ENCODE results near the gene MT3. TPM values are rescaled to one million over a fixed set of nuclear protein-coding genes. Genes with fewer than 3 reads are reported as not detected.
"Not testable (repeated sequence)": the region's sequence is repeated elsewhere in the genome, so short reads cannot be mapped to it uniquely, and the experiment has no call there.

The MT3 gene
- total RNA-seq, 2 experiments from 2014 or later: 0.64 to 1.6 TPM

DNA sequence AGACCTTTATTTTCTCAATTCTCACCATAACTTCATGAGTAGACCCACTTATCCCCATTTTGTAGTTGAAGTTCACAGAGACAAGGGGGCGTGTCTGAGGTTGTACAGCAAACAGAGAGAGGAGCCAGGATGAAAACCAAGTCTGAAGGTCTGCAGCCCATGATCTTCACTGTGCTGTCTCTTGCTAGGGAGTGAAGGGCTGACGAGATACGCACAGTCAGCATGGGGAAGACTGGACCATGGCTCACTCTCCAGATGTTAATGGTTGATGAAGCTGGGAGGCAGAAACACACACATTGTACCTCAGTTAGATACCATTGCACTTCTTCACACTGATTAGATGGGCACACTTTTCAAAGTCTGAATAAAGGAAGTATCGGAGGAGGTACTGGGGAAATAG is 30.2 kb upstream of the MT3 start:
- Mint-ChIP-seq H3K4me3 (no peak overlapping the region), H3K4me1 (ENCODE audit: low read depth) (no peaks in the 10 kb centered on the region), H3K27ac (no peak overlapping the region), H3K9me3 (no peaks in the 10 kb centered on the region), H3K27me3 (ENCODE audit: low read depth) (peaks cover 3% of the 10 kb centered on the region), H3K36me3 (ENCODE audit: low read depth) (no peaks in the 10 kb centered on the region)
- CTCF ChIA-PET: no interaction called here
- intact Hi-C loops (cut with micrococcal nuclease): no loop called here
- DNase-seq: no peak

DNA sequence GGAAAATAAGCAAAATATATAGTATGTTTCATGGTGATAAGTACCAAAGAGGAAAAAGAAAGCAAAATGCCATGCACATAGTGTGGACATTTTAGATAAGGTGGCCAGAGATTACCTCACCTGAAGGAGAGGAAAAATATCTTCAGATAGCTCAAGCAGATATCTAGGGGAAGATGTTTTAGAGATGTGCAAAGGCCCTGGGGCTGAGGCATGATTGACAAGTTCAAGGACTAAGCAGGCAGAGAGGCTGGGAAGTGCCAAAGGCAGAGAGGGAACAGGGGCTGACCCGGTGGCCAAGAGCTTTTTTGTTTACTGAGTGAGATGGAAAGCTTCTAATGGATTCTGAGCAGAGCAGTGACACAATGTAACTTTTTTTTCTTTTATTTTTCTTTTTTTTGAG is 28.9 kb upstream of the MT3 start:
- H3K36me3 Mint-ChIP-seq (ENCODE audit: low read depth): no peaks in the 10 kb centered on the region
- intact Hi-C loops (cut with micrococcal nuclease): no loop called here

DNA sequence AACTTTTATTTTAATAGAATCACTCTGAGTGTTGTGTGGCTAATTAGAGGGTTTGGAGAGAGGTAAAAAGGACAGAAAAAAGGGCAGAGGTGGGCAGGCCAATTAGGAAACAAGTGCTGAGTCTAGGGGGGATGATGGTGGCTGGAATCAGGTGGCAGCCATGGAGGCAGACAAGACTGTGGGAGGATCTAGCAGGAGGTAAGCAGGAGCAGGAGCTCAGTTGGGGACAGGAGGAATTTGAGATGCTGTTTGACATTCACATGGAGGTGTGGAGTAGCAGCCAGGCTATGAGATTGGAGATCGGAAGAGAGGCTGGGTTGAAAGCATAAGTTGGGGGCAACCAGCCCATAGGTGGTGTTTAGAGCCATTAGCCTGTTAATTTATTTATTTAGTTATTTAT is 28.2 kb upstream of the MT3 start:
- intact Hi-C loops (cut with micrococcal nuclease): no loop called here
- no peaks in the 10 kb centered on the region for H3K9me3 Mint-ChIP-seq
- H3K4me3 Mint-ChIP-seq: no peak overlapping the region
- peaks cover 3% of the 10 kb centered on the region for H3K27me3 Mint-ChIP-seq (ENCODE audit: low read depth)
- no peaks in the 10 kb centered on the region for H3K4me1 Mint-ChIP-seq (ENCODE audit: low read depth)
- no peaks in the 10 kb centered on the region for H3K36me3 Mint-ChIP-seq (ENCODE audit: low read depth)
- CTCF ChIA-PET: interaction anchor here (0.6 to 1.9 kb wide), 4 partner anchors 10 to 982 kb away, joined by 3 to 6 read pairs (median 4); no protein-coding TSS in a partner anchor
- DNase-seq: no peak
- H3K27ac Mint-ChIP-seq: no peak overlapping the region

More for the DNA sequence above, 28.9 kb upstream of the MT3 start:
- H3K4me3 Mint-ChIP-seq: no peak overlapping the region
- CTCF ChIA-PET: interaction anchor here (0.6 kb wide), 1 partner anchor 983 kb away, joined by 3 read pairs; no protein-coding TSS in a partner anchor
- H3K9me3 Mint-ChIP-seq: no peaks in the 10 kb centered on the region
- H3K27me3 Mint-ChIP-seq (ENCODE audit: low read depth): peaks cover 3% of the 10 kb centered on the region
- no peak overlapping the region for H3K27ac Mint-ChIP-seq
- no peak for DNase-seq
- H3K4me1 Mint-ChIP-seq (ENCODE audit: low read depth): no peaks in the 10 kb centered on the region

DNA sequence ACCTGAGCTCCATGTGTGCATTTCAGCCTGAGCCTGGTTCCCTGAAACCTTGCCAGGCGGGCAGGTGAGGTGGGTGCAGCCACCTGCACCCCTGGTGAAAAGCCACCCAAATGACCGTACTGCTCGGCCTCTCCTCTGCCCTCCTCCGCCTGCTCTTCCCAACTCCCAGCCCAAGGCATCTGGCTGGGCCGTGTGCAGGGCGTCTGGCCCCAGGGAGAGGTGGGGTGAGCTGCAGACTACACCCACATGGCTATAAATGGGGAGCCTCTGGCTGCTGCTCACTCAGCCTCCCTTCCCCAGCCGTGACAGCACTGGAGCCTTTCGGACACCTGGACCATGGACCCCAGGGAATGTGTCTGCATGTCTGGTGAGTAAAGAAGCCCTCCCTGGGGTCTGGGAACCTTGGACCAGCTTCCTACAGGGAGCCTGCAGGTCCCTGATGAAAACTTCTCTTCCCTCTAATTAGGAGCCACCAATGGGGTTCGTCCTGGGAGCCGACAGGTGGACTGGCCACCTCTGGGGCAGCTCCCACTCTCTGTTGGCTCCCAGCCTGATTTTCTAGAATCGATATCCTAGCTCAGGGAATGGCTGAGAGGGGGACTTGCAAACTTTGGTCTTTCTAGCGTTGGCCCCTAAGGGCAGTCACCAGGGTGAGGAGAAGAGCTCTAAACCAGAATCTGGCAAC is 24.4 kb upstream of the MT3 start, which contains the start of gene MT4:
TSS of gene MT4 (plus strand) at position 281 of the 685 bp plus-strand sequence. CDS start at position 337, 56 bp downstream.
- Mint-ChIP-seq H3K9me3 (no peaks in the 10 kb centered on the region), H3K4me3 (no peak within 1 kb of the TSS), H3K4me1 (ENCODE audit: low read depth) (no peaks in the 10 kb centered on the region), H3K27ac (no peak within 1 kb of the TSS), H3K36me3 (ENCODE audit: low read depth) (no peaks in the 10 kb centered on the region), H3K27me3 (ENCODE audit: low read depth) (peaks cover 3% of the 10 kb centered on the region)
- CTCF ChIA-PET: interaction anchor here (0.9 kb wide), 1 partner anchor 79 kb away, joined by 3 read pairs; no protein-coding TSS in a partner anchor
- intact Hi-C loops (cut with micrococcal nuclease): no loop called here
- no peak for DNase-seq

DNA sequence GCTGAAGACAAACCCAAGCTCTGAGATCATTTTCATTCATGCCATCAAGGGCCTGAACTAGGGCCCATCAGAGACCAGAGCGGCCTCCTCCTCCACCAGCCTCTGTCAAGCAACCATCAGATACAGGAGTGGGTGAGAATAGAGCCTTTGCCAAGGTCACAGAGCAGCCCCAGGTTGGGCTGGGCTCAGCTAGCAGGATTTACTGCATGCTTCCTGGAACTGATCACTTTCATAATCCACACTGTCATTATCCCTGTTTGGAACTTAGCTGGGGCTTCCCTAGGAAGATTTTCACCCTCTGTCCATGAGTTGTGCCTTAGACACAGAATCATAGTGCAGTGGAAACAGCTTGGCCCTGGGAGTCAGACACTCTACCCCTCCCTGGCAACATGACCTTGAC is 19.4 kb upstream of the MT3 start:
- DNase-seq: no peak
- Mint-ChIP-seq H3K27me3 (ENCODE audit: low read depth) (no peaks in the 10 kb centered on the region), H3K27ac (no peak overlapping the region), H3K9me3 (peaks cover 6% of the 10 kb centered on the region), H3K4me3 (no peak overlapping the region), H3K36me3 (ENCODE audit: low read depth) (no peaks in the 10 kb centered on the region), H3K4me1 (ENCODE audit: low read depth) (no peaks in the 10 kb centered on the region)
- CTCF ChIA-PET: interaction anchor here (1.3 kb wide), 1 partner anchor 132 kb away, joined by 5 read pairs; no protein-coding TSS in a partner anchor
- intact Hi-C loops (cut with micrococcal nuclease): no loop called here

DNA sequence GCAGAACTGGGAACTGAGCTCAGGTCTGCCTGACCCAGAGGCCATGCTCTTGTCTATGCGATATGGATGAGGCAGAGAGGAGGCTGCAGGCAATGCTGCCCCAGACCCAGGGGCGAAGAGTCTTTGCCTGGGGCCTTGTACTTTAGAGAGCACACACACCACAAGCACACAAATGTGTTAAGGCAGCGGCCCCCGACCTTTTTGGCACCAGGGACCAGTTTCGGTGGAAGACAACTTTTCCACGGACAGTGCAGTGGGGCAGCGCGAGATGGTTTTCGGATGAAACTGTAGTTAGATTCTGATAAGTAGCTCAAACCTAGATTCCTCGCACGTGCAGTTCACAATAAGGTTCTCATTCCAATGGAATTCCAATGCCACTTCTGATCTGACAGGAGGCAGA is 17.8 kb upstream of the MT3 start:
- Mint-ChIP-seq H3K4me1 (ENCODE audit: low read depth) (no peaks in the 10 kb centered on the region), H3K4me3 (no peak overlapping the region), H3K27me3 (ENCODE audit: low read depth) (no peaks in the 10 kb centered on the region), H3K27ac (no peak overlapping the region), H3K9me3 (peaks cover 8% of the 10 kb centered on the region), H3K36me3 (ENCODE audit: low read depth) (no peaks in the 10 kb centered on the region)
- intact Hi-C loops (cut with micrococcal nuclease): no loop called here
- CTCF ChIA-PET: interaction anchor here (0.7 to 1.5 kb wide), 2 partner anchors 9 to 121 kb away, joined by 3 to 5 read pairs; no protein-coding TSS in a partner anchor
- no peak for DNase-seq

DNA sequence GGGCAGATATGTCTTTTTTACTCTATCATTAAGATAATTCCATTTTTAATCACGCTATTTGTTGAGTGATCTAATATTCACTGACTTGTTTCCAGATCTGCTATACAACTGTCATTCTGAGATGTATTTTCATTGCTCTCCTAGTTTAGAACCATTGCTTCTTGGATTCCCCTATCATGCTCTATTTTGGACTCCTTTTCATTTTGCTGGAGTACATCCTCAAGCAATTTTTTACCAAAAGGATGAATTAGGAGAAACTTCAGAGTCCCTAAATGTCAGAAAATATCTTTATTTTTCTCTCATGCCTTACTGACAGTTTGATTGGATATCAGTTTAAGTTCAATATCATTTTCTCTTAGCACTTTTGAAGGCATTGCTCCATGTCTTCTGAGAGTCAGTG is 14.7 kb upstream of the MT3 start:
- Mint-ChIP-seq H3K4me1 (ENCODE audit: low read depth) (peaks cover 4% of the 10 kb centered on the region), H3K27me3 (ENCODE audit: low read depth) (no peaks in the 10 kb centered on the region), H3K4me3 (no peak overlapping the region), H3K9me3 (peaks cover 8% of the 10 kb centered on the region), H3K27ac (no peak overlapping the region), H3K36me3 (ENCODE audit: low read depth) (no peaks in the 10 kb centered on the region)
- CTCF ChIA-PET: interaction anchor here (0.5 to 5.0 kb wide), 3 partner anchors 74 to 128 kb away, joined by 3 to 126 read pairs (median 4); no protein-coding TSS in a partner anchor
- DNase-seq: no peak
- intact Hi-C loops (cut with micrococcal nuclease): loop anchor here (5.0 kb wide), 1 partner anchor 293 kb away; the partner anchor contains the start of gene SLC12A3

DNA sequence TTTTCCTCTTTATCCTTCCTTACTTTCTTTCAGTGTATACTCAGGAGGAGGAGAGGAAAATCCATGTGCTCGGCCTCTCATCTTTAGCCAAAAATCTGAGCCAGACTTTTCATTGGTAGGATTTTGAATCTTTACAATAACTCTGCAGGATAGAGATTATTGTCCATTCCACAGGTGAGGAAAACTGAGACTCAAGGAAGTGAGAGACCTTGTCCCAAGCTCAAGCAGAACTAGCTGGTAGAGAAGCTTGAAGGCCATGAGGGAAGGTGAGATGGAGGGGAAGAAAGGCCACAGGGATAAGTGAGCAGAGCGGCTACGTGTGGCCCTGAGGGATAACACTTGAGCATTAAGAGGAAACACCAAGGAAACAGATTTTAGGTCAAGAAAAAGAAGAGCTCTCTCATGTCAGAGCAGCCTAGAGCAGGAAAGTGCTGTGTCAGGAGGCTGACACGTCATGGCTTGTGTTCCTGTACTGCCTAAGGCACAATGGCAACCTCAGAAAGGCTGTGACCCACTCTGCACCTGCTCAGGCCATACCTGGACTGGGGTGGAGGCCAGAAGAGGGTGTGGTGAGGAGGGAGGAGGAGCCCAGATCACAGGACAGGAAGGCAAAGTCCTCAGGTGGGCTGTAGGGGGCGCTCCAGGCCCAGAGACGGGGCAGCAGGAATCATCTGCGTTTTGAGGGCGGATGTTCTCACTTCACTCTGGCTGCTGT is 12.6 kb upstream of the MT3 start:
- Mint-ChIP-seq H3K27ac (peak overlapping the region; percentile 30), H3K27me3 (ENCODE audit: low read depth) (no peaks in the 10 kb centered on the region)
- CTCF ChIA-PET: interaction anchor here (0.6 to 5.0 kb wide), 35 partner anchors 9 to 392 kb away, joined by 3 to 126 read pairs (median 4); partner anchors contain the start of genes BBS2, MT1X and MT2A

DNA sequence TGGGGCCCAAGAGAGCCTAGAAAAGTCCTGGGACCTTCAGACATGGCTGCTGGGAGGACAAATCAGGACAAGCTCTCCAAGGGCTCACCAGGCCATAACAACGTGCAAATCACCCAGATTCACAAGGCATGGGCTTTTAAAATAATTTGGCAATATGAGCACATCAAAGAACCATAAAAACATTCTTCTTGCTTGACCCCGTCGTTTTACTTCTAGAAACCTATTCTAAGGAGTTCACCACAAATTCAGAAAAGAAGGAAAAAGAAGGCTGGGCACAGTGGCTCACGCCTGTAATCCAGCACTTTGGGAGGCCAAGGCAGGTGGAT is 12.1 kb upstream of the MT3 start:
- Mint-ChIP-seq H3K36me3 (ENCODE audit: low read depth) (no peaks in the 10 kb centered on the region), H3K4me3 (no peak overlapping the region), H3K4me1 (ENCODE audit: low read depth) (peaks cover 4% of the 10 kb centered on the region), H3K9me3 (peaks cover 8% of the 10 kb centered on the region), H3K27me3 (ENCODE audit: low read depth) (no peaks in the 10 kb centered on the region), H3K27ac (peak overlapping the region; percentile 30)
- DNase-seq: no peak
- CTCF ChIA-PET: interaction anchor here (0.6 to 5.0 kb wide), 18 partner anchors 8 to 227 kb away, joined by 3 to 126 read pairs (median 4); partner anchors contain the start of genes MT1X and MT2A
- intact Hi-C loops (cut with micrococcal nuclease): loop anchor here (1.0 to 5.0 kb wide), 6 partner anchors 23 to 290 kb away; partner anchors contain the start of genes MT1X and SLC12A3

More for the DNA sequence above, 12.6 kb upstream of the MT3 start:
- Mint-ChIP-seq H3K4me1 (ENCODE audit: low read depth) (peaks cover 4% of the 10 kb centered on the region), H3K4me3 (no peak overlapping the region), H3K9me3 (peaks cover 8% of the 10 kb centered on the region), H3K36me3 (ENCODE audit: low read depth) (no peaks in the 10 kb centered on the region)
- DNase-seq: peak; percentile 95
- intact Hi-C loops (cut with micrococcal nuclease): loop anchor here (1.0 to 5.0 kb wide), 6 partner anchors 24 to 291 kb away; partner anchors contain the start of genes MT1X and SLC12A3

DNA sequence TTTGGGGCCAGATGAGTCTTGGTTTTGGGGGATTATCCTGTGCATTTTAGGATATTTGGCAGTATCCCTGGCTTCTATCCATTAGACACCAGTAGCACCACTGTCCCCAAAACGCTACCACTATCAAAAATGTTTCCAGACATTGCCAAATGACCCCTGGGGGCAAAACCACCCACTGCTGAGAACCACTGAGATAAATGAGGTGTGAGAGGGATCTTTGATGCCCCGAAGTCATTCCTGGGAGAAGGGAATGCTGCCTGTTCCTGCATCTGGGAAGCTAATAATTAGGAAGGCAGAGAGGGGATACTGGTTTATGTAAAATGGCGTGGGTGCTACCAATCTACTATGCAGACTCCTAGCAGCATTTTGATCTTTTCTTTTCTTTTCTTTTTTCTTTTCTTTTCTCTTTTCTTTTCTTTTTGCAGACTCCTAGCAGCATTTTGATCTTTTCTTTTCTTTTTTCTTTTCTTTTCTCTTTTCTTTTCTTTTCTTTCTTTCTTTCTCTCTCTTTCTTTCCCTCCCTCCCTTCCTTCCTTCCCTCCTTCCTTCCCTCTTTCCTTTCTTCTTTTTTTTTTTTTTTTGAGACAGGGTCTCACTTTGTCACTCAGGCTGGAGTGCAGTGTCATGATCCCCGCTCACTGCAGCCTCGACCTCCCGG is 8.8 kb upstream of the MT3 start:
- no peak overlapping the region for H3K4me3 Mint-ChIP-seq
- DNase-seq: no peak
- intact Hi-C loops (cut with micrococcal nuclease): no loop called here
- no peaks in the 10 kb centered on the region for H3K9me3 Mint-ChIP-seq
- H3K36me3 Mint-ChIP-seq (ENCODE audit: low read depth): no peaks in the 10 kb centered on the region
- H3K27ac Mint-ChIP-seq: no peak overlapping the region
- peaks cover 4% of the 10 kb centered on the region for H3K4me1 Mint-ChIP-seq (ENCODE audit: low read depth)
- no peaks in the 10 kb centered on the region for H3K27me3 Mint-ChIP-seq (ENCODE audit: low read depth)
- CTCF ChIA-PET: interaction anchor here (0.8 to 2.4 kb wide), 4 partner anchors 34 to 121 kb away, joined by 3 to 12 read pairs (median 5); no protein-coding TSS in a partner anchor

DNA sequence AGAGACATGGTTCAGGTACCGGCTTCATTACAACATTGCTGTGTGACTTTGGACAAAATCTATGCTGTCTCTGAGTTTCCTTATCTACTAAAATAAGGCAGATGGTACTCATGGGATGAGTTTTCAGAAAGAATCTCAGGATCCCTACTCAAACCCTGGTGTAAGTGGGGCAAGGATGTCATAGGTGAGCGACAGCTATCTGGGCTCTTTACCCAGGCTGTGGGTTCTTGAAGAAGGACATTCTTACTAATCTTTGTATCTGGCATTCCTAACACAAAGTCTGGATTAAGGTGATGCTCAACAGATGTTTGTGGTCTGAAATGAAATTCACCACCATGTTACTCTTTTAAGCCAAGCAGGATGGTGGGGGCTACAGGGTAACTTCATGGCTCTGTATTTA is 6.4 kb upstream of the MT3 start:
- H3K9me3 Mint-ChIP-seq; DNase-seq; H3K27ac Mint-ChIP-seq; H3K27me3 Mint-ChIP-seq (ENCODE audit: low read depth); H3K36me3 Mint-ChIP-seq (ENCODE audit: low read depth); intact Hi-C loops (cut with micrococcal nuclease); H3K4me1 Mint-ChIP-seq (ENCODE audit: low read depth); H3K4me3 Mint-ChIP-seq: not testable (repeated sequence)
- CTCF ChIA-PET: interaction anchor here (0.7 to 2.4 kb wide), 3 partner anchors 18 to 118 kb away, joined by 3 to 12 read pairs (median 5); no protein-coding TSS in a partner anchor
